NCI-H2029 (cell line): Measurements from ENCODE around the gene EPDR1.

Experiments
- DNase-seq: peaks from one replicate; lab custom pipeline; 2025; lab: John Stamatoyannopoulos, UW

Gene EPDR1

GRCh38 chr7:37981664-37982063, 61.2 kb downstream of the EPDR1 start:
- no peak for DNase-seq

DNA sequence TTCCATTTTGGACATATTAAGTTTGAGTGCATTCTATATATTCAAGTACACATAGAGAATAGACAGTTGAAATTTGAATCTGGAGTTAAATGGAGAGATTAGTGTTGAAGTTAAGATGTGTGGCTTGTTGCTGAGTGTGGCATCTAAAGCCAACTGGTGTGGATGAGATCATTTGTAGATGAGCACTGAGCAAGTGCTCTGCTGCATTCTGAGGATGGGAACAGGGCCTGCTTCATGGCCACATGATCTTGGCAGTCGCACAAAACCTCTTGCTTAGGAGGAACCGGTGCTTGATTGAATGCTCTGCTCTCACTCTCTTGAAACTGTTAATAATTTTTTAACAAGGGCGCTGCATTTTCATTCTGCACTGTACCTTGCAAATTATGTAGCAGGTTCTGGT, 62.0 kb downstream of the EPDR1 start:
- no peak for DNase-seq

- DNase-seq, result no peak
Observed at GRCh38 chr7:37984750-37985390, 64.4 kb downstream of the EPDR1 start.

DNA sequence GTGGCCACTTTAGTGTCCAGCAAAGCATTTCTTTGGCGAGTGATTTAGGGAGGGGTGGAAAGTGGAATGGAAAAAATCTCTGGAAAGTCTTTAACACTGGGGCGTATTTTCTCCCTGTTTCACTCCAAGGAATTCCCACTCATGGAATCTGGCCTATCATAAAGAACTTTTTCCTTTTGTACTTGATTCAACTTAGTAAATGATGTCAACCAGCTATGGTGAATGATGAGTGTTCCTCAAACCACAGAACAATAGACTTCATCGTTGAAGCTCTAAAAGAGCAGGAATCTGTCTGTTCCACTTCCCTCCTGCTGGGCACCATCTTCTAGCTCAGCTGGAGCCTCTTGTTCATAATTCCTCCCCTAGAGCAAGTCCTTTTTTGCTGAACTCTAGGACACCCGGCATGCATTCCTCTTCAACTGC, 66.5 kb downstream of the EPDR1 start:
- no peak for DNase-seq

- DNase-seq, result no peak
Observed at GRCh38 chr7:37987732-37988131, 67.3 kb downstream of the EPDR1 start.

DNA sequence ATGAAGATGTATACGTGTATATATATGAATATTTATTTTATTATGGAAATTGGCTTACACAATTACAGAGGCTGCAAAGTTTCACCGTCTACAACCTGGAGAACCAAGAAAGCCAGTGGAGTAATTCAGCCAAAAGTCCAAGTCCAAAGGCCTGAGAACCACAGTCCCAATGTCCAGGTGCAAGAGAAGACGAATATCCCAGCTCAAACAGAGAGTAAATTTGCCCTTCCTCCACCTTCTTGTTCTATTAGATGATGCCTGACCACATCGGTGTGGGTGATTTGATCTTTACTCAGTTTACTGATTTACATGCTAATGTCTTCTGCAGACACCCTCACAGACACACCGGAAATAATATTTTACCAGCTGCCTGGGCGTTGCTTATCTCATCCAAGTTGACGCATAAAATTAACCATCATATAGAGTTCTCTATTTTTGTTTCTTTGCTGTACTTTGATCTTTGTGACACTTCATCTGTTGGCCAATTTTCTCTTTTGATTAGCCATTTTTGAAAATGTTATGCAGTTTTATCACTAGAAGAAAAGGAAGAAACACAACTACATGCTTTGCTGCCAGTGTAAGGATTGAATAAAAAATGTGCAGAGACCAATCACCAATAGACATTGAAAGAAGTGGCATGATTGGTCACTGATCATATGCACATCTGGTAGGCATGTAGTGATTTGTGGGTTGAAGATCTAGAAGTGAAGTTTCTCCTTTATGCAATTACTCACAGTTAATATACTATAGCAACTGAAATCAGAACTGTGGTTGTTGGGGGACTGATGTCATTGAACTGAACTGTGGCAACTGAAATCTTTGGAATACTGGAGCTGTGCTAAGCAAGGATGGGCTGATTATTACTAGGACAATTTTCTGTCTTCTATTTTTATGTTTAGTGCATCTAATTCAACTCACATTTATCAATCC, 68.5 kb downstream of the EPDR1 start:
- DNase-seq, result no peak

DNA sequence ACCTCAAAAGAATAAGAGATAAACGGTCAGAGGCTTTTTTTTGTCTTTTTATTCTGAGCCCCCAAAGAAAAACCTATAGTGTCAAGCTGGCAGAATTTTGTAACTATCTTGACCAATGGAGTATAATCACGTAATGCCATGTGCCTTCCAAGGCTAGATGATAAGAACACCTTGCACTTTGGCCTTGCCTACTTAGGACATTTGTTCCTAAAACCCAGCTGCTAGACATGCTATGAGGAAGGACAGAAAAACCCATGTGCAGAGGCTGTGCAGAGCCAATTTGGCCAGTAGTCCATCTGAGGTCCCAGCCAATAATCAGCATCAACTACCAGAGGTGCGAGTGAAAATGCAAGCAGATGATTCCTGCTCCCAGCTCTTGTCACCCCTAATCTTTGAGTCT, 69.9 kb downstream of the EPDR1 start:
- no peak for DNase-seq

DNA sequence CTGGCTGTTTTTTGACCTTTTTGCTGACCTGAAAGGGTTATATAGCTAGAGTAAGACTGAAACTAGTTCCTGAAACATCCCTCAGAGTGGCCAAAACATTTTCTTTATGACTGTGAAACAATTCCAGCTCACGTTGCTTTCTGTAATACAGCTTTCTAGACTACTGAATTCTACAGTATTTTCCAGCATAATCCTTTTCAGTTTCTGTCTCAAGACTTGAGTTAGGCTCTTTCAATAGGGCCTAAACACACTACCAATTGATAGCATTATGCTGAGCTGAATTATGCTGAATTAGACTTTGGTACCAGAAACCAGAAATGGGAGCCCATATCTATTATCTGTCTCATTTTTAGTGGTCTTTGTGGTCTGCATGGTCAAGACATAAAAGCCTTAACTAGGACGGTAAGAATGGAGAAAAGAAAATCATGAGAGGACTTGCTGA, 72.6 kb downstream of the EPDR1 start:
- DNase-seq, result no peak

- DNase-seq, result no peak
Observed at GRCh38 chr7:37999673-38000072, 79.2 kb downstream of the EPDR1 start.

DNA sequence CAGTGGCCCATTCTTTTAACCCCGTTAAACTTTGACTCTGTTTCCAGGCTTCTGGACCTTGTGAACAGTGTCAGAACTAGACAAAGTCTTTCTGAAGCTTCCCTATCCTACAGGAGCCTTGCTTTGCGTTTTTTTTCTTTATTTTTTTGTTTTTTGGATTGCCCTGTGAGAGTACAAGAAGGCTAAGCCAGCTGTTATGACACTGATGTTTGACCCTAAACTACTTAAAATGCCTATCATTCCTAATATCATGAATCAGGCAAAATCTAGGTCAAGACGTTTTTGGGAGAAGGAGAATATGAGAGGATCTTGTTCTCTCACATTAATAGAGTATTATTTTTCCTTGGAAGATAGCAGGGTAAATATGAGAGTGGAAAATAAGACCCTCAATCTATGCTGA, 79.8 kb downstream of the EPDR1 start:
- no peak for DNase-seq
